Dedifferentiated amniotic fluid mesenchymal stem cell (primary cell): ENCODE results near the gene HES2.
"Not testable (repeated sequence)": the region's sequence is repeated elsewhere in the genome, so short reads cannot be mapped to it uniquely, and the experiment has no call there.

ENCODE experiments used
- DNase-seq: peaks from one replicate; pipeline ENCODE4 v3.0.0-alpha.2; 2016; ENCODE audit errors: extremely low spot score

HES2 gene

GRCh38 chr1:6437012-6437700 lies 17.4 kb upstream of the HES2 start:
- DNase-seq, result not testable (repeated sequence)

- not testable (repeated sequence) for DNase-seq
Measured at GRCh38 chr1:6436277-6436676, 16.6 kb upstream of the HES2 start.

GRCh38 chr1:6435547-6435946 lies 15.8 kb upstream of the HES2 start:
- no peak for DNase-seq

- DNase-seq, result no peak
Measured at GRCh38 chr1:6435129-6435528, 15.4 kb upstream of the HES2 start.

GRCh38 chr1:6434186-6434585 lies 14.5 kb upstream of the HES2 start:
- DNase-seq, result no peak

- DNase-seq, result not testable (repeated sequence)
Measured at GRCh38 chr1:6431645-6432579, 12.2 kb upstream of the HES2 start.

- DNase-seq, result not testable (repeated sequence)
Measured at GRCh38 chr1:6429660-6430411, 10.1 kb upstream of the HES2 start.

- DNase-seq, result not testable (repeated sequence)
Measured at GRCh38 chr1:6428453-6428852, 8.7 kb upstream of the HES2 start.

GRCh38 chr1:6427441-6428390 lies 8.0 kb upstream of the HES2 start:
- DNase-seq, result no peak

GRCh38 chr1:6426972-6427350 lies 7.2 kb upstream of the HES2 start:
- DNase-seq, result no peak

GRCh38 chr1:6426277-6426971 lies 6.7 kb upstream of the HES2 start:
- no peak for DNase-seq

- DNase-seq, result no peak
Measured at GRCh38 chr1:6425658-6426057, 5.9 kb upstream of the HES2 start.

- no peak for DNase-seq
Measured at GRCh38 chr1:6424619-6425593, 5.2 kb upstream of the HES2 start, which contains the start of gene ESPN. Gene ESPN (plus strand): TSS chr1:6424776. CDS start chr1:6424956, 180 bp downstream.

GRCh38 chr1:6424000-6424565 lies 4.4 kb upstream of the HES2 start:
- DNase-seq, result no peak

- no peak for DNase-seq
Measured at GRCh38 chr1:6423321-6423999, 3.7 kb upstream of the HES2 start.

GRCh38 chr1:6421266-6421665 lies 1.5 kb upstream of the HES2 start:
- DNase-seq, result no peak

- DNase-seq, result no peak
Measured at GRCh38 chr1:6420454-6421042, 829 bp upstream of the HES2 start.

GRCh38 chr1:6419397-6419803 lies 319 bp downstream of the HES2 start:
- no peak for DNase-seq
